GM12801 (cell line): ENCODE results near the gene NAPG.

Source experiments
- CTCF ChIP-seq: IDR thresholded peaks from one replicate; pipeline ENCODE4 v1.5.1; 2011; ENCODE audit warnings: control low read depth; ENCODE audit not compliant: insufficient read length; ENCODE audit errors: extremely low read depth

The NAPG gene

GRCh38 chr18:10557085-10557677, 31.4 kb downstream of the NAPG start:
- TF ChIP-seq CTCF = no peak

- no peak for TF ChIP-seq CTCF
Measured at GRCh38 chr18:10558243-10558966, 32.6 kb downstream of the NAPG start.

GRCh38 chr18:10558967-10559298, 33.1 kb downstream of the NAPG start:
- no peak for TF ChIP-seq CTCF

- TF ChIP-seq CTCF = no peak
Measured at GRCh38 chr18:10559553-10560451, 34.0 kb downstream of the NAPG start.

- no peak for TF ChIP-seq CTCF
Measured at GRCh38 chr18:10560452-10561045, 34.7 kb downstream of the NAPG start.

GRCh38 chr18:10562773-10563160, 36.9 kb downstream of the NAPG start:
- no peak for TF ChIP-seq CTCF

GRCh38 chr18:10563886-10564285, 38.1 kb downstream of the NAPG start:
- TF ChIP-seq CTCF = no peak
